ENCODE data around the gene CDC42BPA.

DNA sequence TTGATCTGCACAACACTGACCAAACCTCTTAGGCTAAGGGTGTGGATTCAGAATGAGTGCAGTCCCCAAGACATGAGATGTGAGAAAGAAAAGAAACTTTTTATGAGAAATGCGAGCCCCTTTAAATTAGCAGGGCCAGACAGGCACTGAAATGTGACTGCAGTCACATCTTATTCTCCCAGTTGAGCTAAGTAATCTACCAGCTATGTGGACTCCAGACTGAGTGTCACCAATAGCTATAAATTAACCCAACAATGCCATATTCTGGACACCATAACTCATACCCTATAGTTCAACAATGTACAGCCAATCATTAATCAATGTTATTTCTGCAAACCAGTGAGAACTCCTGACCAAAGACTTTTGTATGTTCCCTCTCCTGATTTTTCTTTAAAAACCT, 225.0 kb downstream of the CDC42BPA start:
- no peak for TF ChIP-seq POLR2A (IDR thresholded peaks at IDR 0.05)
- TF ChIP-seq, protein P1, sequence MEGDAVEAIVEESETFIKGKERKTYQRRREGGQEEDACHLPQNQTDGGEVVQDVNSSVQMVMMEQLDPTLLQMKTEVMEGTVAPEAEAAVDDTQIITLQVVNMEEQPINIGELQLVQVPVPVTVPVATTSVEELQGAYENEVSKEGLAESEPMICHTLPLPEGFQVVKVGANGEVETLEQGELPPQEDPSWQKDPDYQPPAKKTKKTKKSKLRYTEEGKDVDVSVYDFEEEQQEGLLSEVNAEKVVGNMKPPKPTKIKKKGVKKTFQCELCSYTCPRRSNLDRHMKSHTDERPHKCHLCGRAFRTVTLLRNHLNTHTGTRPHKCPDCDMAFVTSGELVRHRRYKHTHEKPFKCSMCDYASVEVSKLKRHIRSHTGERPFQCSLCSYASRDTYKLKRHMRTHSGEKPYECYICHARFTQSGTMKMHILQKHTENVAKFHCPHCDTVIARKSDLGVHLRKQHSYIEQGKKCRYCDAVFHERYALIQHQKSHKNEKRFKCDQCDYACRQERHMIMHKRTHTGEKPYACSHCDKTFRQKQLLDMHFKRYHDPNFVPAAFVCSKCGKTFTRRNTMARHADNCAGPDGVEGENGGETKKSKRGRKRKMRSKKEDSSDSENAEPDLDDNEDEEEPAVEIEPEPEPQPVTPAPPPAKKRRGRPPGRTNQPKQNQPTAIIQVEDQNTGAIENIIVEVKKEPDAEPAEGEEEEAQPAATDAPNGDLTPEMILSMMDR (IDR thresholded peaks at IDR 0.05) = no peak
